Measurements from ENCODE around the gene SPSB1. TPM values are rescaled to one million over a fixed set of nuclear protein-coding genes. Genes with fewer than 3 reads are reported as not detected.

The SPSB1 gene
- total RNA-seq, 2 donors from 2014 or later = 20.4 to 26.9 TPM

- no peak for TF ChIP-seq CTCF (conservative IDR thresholded peaks at IDR 0.05)
- Histone ChIP-seq H3K9ac (ENCODE audit: extremely low read depth, low read length, poor library complexity, severe bottlenecking) (no peak overlapping the region), H3K4me3 (ENCODE audit: low read length) (no peak overlapping the region), H3K27ac (ENCODE audit: low read depth, low read length) (no peak overlapping the region), H3K27me3 (ENCODE audit: control insufficient read depth, insufficient read depth, low read length, poor library complexity, severe bottlenecking) (no peaks in the 10 kb centered on the region), H3K4me1 (ENCODE audit: control insufficient read depth, insufficient read depth, low read length) (no peaks in the 10 kb centered on the region), H3K36me3 (ENCODE audit: control insufficient read depth, insufficient read depth, low read length) (no peaks in the 10 kb centered on the region), H3K9me3 (ENCODE audit: control insufficient read depth, low read length) (no peaks in the 10 kb centered on the region)
- H3K9me3 Mint-ChIP-seq = no peaks in the 10 kb centered on the region
- H3K36me3 Mint-ChIP-seq (ENCODE audit: low read depth) = no peaks in the 10 kb centered on the region
- H3K27me3 Mint-ChIP-seq (ENCODE audit: insufficient read depth) = no peaks in the 10 kb centered on the region
- peaks cover 7% of the 10 kb centered on the region for H3K4me1 Mint-ChIP-seq
- no peak overlapping the region for H3K4me3 Mint-ChIP-seq
- DNase-seq = no peak
- WGBS, 2 experiments (ENCODE audit: insufficient coverage in 1 of 2, insufficient read length in 1 of 2) = 82 to 93% methylated on average over 6 to 15 of the region's 15 CpGs
- H3K27ac Mint-ChIP-seq = no peak overlapping the region
These were observed 108.4 kb downstream of the SPSB1 start for GRCh38 chr1:9401080-9401453.

- H3K4me1 Mint-ChIP-seq = peaks cover 9% of the 10 kb centered on the region
- peak overlapping the region; percentile 53 for H3K27ac ChIP-seq (ENCODE audit: low read depth, low read length)
These were observed 109.5 kb downstream of the SPSB1 start for GRCh38 chr1:9402256-9402616.

GRCh38 chr1:9402717-9403225 is 110.1 kb downstream of the SPSB1 start:
- no peak overlapping the region for H3K27ac ChIP-seq (ENCODE audit: low read depth, low read length)
- TF ChIP-seq CTCF (conservative IDR thresholded peaks at IDR 0.05) = no peak
- H3K4me1 Mint-ChIP-seq = peaks cover 9% of the 10 kb centered on the region

More at GRCh38 chr1:9402256-9402616, 109.5 kb downstream of the SPSB1 start:
- Mint-ChIP-seq H3K36me3 (ENCODE audit: low read depth) (no peaks in the 10 kb centered on the region), H3K4me3 (no peak overlapping the region), H3K27ac (no peak overlapping the region), H3K9me3 (no peaks in the 10 kb centered on the region), H3K27me3 (ENCODE audit: insufficient read depth) (no peaks in the 10 kb centered on the region)
- no peak overlapping the region for H3K9ac ChIP-seq (ENCODE audit: extremely low read depth, low read length, poor library complexity, severe bottlenecking)
- 91 to 92% methylated on average over 5 to 7 of the region's 7 CpGs for WGBS, 2 experiments (ENCODE audit: insufficient coverage in 1 of 2, insufficient read length in 1 of 2)
- no peaks in the 10 kb centered on the region for H3K4me1 ChIP-seq (ENCODE audit: control insufficient read depth, insufficient read depth, low read length)
- H3K36me3 ChIP-seq (ENCODE audit: control insufficient read depth, insufficient read depth, low read length) = no peaks in the 10 kb centered on the region
- H3K9me3 ChIP-seq (ENCODE audit: control insufficient read depth, low read length) = no peaks in the 10 kb centered on the region
- no peak overlapping the region for H3K4me3 ChIP-seq (ENCODE audit: low read length)
- TF ChIP-seq CTCF (conservative IDR thresholded peaks at IDR 0.05) = no peak
- no peak for DNase-seq
- H3K27me3 ChIP-seq (ENCODE audit: control insufficient read depth, insufficient read depth, low read length, poor library complexity, severe bottlenecking) = no peaks in the 10 kb centered on the region

More at GRCh38 chr1:9402717-9403225, 110.1 kb downstream of the SPSB1 start:
- H3K27me3 Mint-ChIP-seq (ENCODE audit: insufficient read depth) = no peaks in the 10 kb centered on the region
- H3K4me1 ChIP-seq (ENCODE audit: control insufficient read depth, insufficient read depth, low read length) = no peaks in the 10 kb centered on the region
- H3K36me3 ChIP-seq (ENCODE audit: control insufficient read depth, insufficient read depth, low read length) = no peaks in the 10 kb centered on the region
- H3K9ac ChIP-seq (ENCODE audit: extremely low read depth, low read length, poor library complexity, severe bottlenecking) = no peak overlapping the region
- H3K27ac Mint-ChIP-seq = no peak overlapping the region
- H3K4me3 ChIP-seq (ENCODE audit: low read length) = no peak overlapping the region
- no peaks in the 10 kb centered on the region for H3K9me3 ChIP-seq (ENCODE audit: control insufficient read depth, low read length)
- no peaks in the 10 kb centered on the region for H3K27me3 ChIP-seq (ENCODE audit: control insufficient read depth, insufficient read depth, low read length, poor library complexity, severe bottlenecking)
- H3K9me3 Mint-ChIP-seq = no peaks in the 10 kb centered on the region
- DNase-seq = no peak
- no peak overlapping the region for H3K4me3 Mint-ChIP-seq
- WGBS, 2 experiments (ENCODE audit: insufficient coverage in 1 of 2, insufficient read length in 1 of 2) = 94 to 98% methylated on average over 7 to 13 of the region's 13 CpGs
- H3K36me3 Mint-ChIP-seq (ENCODE audit: low read depth) = no peaks in the 10 kb centered on the region
